Small intestine (tissue), 7 donors: Measurements from ENCODE around the gene PRSS27. TPM values are rescaled to one million over a fixed set of nuclear protein-coding genes. Genes with fewer than 3 reads are reported as not detected.

Experiments
- DNase-seq, 2 donors: peaks; one replicate each; pipeline versions ENCODE4 v3.0.0 to v3.0.0-alpha.2; 2013
- FAIRE-seq: peaks from 2 replicates; lab custom pipeline; 2012; peaks lifted over from hg19 to GRCh38; lab: Jason Lieb, UNC
- H3K27ac ChIP-seq, 3 donors: one replicate each; pipeline ENCODE4 v1.5.1; 2013; ENCODE audit warnings: low read length in 2 of 3, mild to moderate bottlenecking in 2 of 3, control low read depth in 1 of 3, inconsistent platforms in 1 of 3, low read depth in 1 of 3, moderate library complexity in 1 of 3
- H3K27me3 ChIP-seq, 3 donors: one replicate each; pipeline ENCODE4 v1.6.1; 2013; ENCODE audit warnings: low read length in 3 of 3, inconsistent platforms in 1 of 3; ENCODE audit not compliant: control insufficient read depth in 3 of 3, insufficient read depth in 3 of 3
- H3K36me3 ChIP-seq, 3 donors: one replicate each; pipeline ENCODE4 v1.6.1; 2013; ENCODE audit warnings: low read length in 3 of 3, inconsistent platforms in 1 of 3, low read depth in 1 of 3, mild to moderate bottlenecking in 1 of 3, moderate library complexity in 1 of 3; ENCODE audit not compliant: control insufficient read depth in 3 of 3, insufficient read depth in 2 of 3
- H3K4me1 ChIP-seq, 3 donors: one replicate each; pipeline ENCODE4 v1.6.1; 2013; ENCODE audit warnings: low read length in 2 of 3, inconsistent platforms in 1 of 3, low read depth in 1 of 3, mild to moderate bottlenecking in 1 of 3, moderate library complexity in 1 of 3; ENCODE audit not compliant: control insufficient read depth in 3 of 3, insufficient read depth in 2 of 3
- H3K4me3 ChIP-seq, 3 donors: one replicate each; pipeline ENCODE4 v1.5.1; 2013; ENCODE audit warnings: low read length in 3 of 3, control low read depth in 1 of 3, inconsistent platforms in 1 of 3, low read depth in 1 of 3, mild to moderate bottlenecking in 1 of 3, moderate library complexity in 1 of 3
- H3K9me3 ChIP-seq, 2 donors: one replicate each; pipeline ENCODE4 v1.6.1; 2013; ENCODE audit warnings: low read depth in 1 of 2, low read length in 1 of 2; ENCODE audit not compliant: control insufficient read depth in 2 of 2, insufficient read depth in 1 of 2
- WGBS, 3 donors: extraction: QIAGEN DNeasy Blood & Tissue Kit; methylation state at CpG; one replicate each; pipeline ENCODE4 v1.1.7; 2013; 5-methylcytosine and 5-hydroxymethylcytosine counted together
- polyA plus RNA-seq, 4 donors: library from polyadenylated mRNA; stranded (reverse) in 3 of 4; unstranded in 1 of 4; fragments of 200-250 nt in 3 of 4; fragments of 120-200 nt in 1 of 4; gene quantifications; one replicate each; pipeline versions ENCODE4 v1.2.1 to v1.2.3, GENCODE V29; 2013
- donor health status: healthy with polysubstance abuse.
- donor health status: control.
- donor health status: control.
- donor health status: Bipolar disorder and iron deficiency.
- donor health status: healthy.

The PRSS27 gene
- polyA plus RNA-seq, 4 donors, result 0.65 to 1.3 TPM; not detected in 2

- no peak overlapping the region for H3K4me3 ChIP-seq
- H3K9me3 ChIP-seq, result no peaks in the 10 kb centered on the region
- no peak for FAIRE-seq
- H3K27ac ChIP-seq, result no peak overlapping the region
- WGBS, 3 donors, result 34 to 62% (median 49%) methylated on average over 20 to 22 of the region's 22 CpGs
- DNase-seq, result peak in 1 of 2 donors; percentile 12
- peaks cover 0 to 5% (median 0%) of the 10 kb centered on the region in 3 donors for H3K27me3 ChIP-seq
- H3K36me3 ChIP-seq, result peaks cover 2 to 40% (median 9%) of the 10 kb centered on the region in 3 donors
- H3K4me1 ChIP-seq, result no peaks in the 10 kb centered on the region
These were observed 8.5 kb downstream of the PRSS27 start for GRCh38 chr16:2711370-2712062.

DNA sequence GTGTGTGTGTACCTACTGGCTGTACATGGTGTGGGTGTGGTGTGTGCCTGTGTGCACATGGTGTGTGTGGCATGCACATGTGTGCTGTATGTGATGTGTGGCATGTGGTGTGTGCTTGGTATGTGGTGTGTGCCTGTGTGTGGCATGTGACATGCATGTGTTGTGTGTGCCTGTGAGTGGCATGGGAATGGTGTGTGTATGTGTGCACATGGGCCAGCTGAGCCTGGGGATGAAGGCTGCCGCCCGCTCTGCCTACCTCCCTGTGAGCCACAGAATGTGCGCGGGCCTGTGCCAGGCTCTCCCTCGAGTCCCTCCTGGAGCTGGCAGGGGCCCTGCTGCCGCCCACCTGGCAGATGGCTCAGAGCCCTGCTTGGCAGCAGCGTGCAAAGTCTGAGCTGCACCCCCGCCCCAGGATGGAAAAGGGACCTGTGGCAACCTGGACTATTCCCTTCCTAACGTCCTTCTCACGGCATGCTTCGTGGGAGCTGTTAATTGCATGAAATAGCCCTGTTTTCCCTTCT lies 9.3 kb downstream of the PRSS27 start:
- H3K4me3 ChIP-seq, result no peak overlapping the region
- FAIRE-seq (no peak), DNase-seq (no peak)
- H3K36me3 ChIP-seq, result peaks cover 2 to 47% (median 9%) of the 10 kb centered on the region in 3 donors
- H3K9me3 ChIP-seq, result no peaks in the 10 kb centered on the region
- H3K27me3 ChIP-seq, result no peaks in the 10 kb centered on the region
- no peaks in the 10 kb centered on the region for H3K4me1 ChIP-seq
- H3K27ac ChIP-seq, result no peak overlapping the region
- WGBS, 3 donors, result 44 to 70% (median 61%) methylated on average over 9 to 11 of the region's 11 CpGs

- Histone ChIP-seq H3K27me3 (no peaks in the 10 kb centered on the region), H3K4me3 (no peak overlapping the region), H3K4me1 (no peaks in the 10 kb centered on the region), H3K9me3 (no peaks in the 10 kb centered on the region), H3K36me3 (peaks cover 2 to 53% (median 9%) of the 10 kb centered on the region in 3 donors), H3K27ac (no peak overlapping the region)
- DNase-seq (no peak), FAIRE-seq (no peak)
- WGBS, 3 donors, result 74 to 78% (median 78%) methylated on average over 16 to 20 of the region's 20 CpGs
These were observed 9.9 kb downstream of the PRSS27 start for GRCh38 chr16:2710021-2710710.

DNA sequence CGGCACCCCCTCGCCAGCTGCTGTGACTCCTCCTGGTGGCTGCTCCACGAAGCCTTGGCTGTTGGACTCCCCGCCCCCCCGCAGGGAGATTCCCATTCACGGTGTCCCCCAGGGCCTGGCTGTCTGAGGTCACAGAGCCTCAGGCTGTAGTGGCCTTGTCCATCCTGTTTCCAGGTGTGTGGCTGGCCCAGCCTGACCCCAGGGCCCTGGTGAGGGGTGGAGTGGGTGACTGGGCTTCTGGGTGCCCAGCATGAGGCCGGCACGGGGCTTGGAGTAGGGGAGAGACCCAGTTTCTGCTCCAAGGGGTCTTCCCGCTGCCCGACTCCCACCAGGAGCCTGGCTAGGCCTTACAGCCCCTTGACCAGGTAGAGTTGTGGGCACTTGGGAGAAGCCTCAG lies 10.4 kb downstream of the PRSS27 start:
- peaks cover 3 to 59% (median 9%) of the 10 kb centered on the region in 3 donors for H3K36me3 ChIP-seq
- WGBS, 3 donors, result 93 to 94% (median 94%) methylated on average over 10 of the region's 10 CpGs
- H3K4me1 ChIP-seq, result no peaks in the 10 kb centered on the region
- H3K4me3 ChIP-seq, result no peak overlapping the region
- no peaks in the 10 kb centered on the region for H3K9me3 ChIP-seq
- DNase-seq, result no peak
- no peak for FAIRE-seq
- H3K27me3 ChIP-seq, result no peaks in the 10 kb centered on the region
- H3K27ac ChIP-seq, result no peak overlapping the region

DNA sequence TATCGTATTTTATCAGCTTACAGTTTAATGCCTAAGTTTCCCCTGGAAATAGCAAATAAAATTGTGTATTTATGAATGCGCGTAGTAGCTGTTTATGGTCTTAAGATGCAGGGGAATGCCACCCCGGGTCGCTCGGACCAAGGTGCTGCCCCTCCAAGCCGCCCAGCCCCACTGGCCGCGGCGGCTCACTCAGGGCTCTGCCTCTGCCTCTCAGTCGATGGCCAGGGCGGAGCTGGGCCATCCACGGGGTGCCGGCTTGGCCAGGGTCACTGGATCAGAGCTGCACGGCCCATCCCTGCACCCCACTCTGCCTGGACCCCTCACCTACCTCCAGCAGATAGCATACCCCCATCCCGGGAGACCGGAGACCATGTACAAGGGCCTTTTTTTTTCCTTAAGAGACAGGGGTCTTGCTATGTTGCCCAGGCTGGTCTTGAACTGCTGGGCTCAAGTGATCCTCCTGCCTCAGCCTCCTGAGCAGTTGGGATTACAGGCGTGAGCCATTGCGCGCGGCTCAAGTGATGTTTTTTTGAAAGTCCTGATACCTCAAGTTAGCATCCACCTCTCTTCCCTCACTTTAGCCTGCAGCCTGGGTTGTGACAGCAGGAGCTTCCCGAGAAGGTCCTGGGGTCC lies 11.0 kb downstream of the PRSS27 start:
- no peaks in the 10 kb centered on the region for H3K9me3 ChIP-seq
- H3K4me3 ChIP-seq, result no peak overlapping the region
- no peaks in the 10 kb centered on the region for H3K27me3 ChIP-seq
- DNase-seq, result no peak
- H3K27ac ChIP-seq, result no peak overlapping the region
- FAIRE-seq, result no peak
- peaks cover 5 to 64% (median 10%) of the 10 kb centered on the region in 3 donors for H3K36me3 ChIP-seq
- H3K4me1 ChIP-seq, result no peaks in the 10 kb centered on the region
- 94 to 96% (median 95%) methylated on average over 22 of the region's 22 CpGs for WGBS, 3 donors

GRCh38 chr16:2708290-2708639 lies 11.8 kb downstream of the PRSS27 start:
- FAIRE-seq (no peak), DNase-seq (no peak)
- no peaks in the 10 kb centered on the region for H3K27me3 ChIP-seq
- no peak overlapping the region for H3K27ac ChIP-seq
- no peak overlapping the region for H3K4me3 ChIP-seq
- H3K9me3 ChIP-seq, result no peaks in the 10 kb centered on the region
- no peaks in the 10 kb centered on the region for H3K4me1 ChIP-seq
- peaks cover 5 to 72% (median 13%) of the 10 kb centered on the region in 3 donors for H3K36me3 ChIP-seq
- 94 to 97% (median 96%) methylated on average over 14 of the region's 14 CpGs for WGBS, 3 donors

DNA sequence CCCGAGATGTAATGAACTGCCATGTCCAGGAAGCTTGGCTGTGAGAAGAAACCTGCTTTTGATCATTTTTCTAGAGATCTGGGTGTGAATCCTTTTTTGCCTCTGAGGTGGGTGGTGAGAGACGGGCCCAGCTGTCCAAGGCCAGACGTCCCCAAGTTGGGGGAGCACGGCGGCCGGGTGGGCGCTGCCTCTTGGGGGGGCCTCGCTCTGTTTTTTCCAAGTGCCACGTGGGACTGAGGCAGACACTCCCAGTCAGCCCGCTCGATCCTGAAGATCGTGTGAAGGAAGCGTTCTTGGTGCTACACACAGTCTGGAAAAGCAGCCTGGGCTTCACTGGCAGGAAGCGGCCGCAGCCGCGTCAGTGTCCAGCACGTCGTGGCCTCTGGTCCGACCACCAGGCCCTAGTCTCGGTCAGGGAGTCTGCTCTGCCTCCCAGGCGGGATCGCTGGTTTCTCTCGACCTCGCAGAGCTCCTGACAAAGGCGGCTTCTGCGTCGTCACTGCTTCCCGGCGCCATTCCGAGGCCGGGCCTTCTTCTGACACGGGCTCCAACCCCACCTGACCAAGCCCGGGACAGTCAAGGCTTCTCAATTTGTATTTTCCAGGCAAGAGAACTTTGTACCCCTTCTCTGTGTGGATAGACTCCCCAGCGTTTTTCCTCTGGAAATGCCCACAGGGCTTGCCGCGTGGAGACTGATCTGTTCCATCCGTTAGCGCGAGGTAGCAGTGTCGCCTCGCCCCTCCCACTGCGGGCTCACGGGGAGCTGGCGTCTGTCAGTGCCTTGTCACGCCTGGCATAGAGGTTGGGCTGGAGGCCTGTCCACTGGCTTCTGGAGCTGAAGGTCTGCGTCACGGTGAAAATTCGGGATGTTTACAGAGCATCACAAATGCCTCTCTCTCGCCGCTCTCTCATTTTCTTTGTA lies 12.4 kb downstream of the PRSS27 start:
- FAIRE-seq, result no peak
- Histone ChIP-seq H3K27me3 (no peaks in the 10 kb centered on the region), H3K4me1 (no peaks in the 10 kb centered on the region), H3K36me3 (peaks cover 6 to 79% (median 15%) of the 10 kb centered on the region in 3 donors), H3K9me3 (no peaks in the 10 kb centered on the region), H3K4me3 (no peak overlapping the region), H3K27ac (no peak overlapping the region)
- no peak for DNase-seq
- 93 to 94% (median 93%) methylated on average over 51 of the region's 51 CpGs for WGBS, 3 donors
